Left cardiac atrium (tissue), 4 donors: ENCODE measurements around the gene RELL2. TPM values are rescaled to one million over a fixed set of nuclear protein-coding genes. Genes with fewer than 3 reads are reported as not detected.

Experiments
- ATAC-seq, 2 donors: fragments of 200-7000 bp; cut with Tn5 transposase; one replicate each; pipeline ENCODE4 v1.9.1; 2020; ENCODE audit warnings: mild to moderate bottlenecking in 2 of 2, moderate library complexity in 2 of 2
- DNase-seq: peaks from one replicate; pipeline ENCODE4 v3.0.0-alpha.2; 2020
- intact Hi-C, 2 donors: fragments of 100-400 bp; cut with DNase I; formaldehyde crosslinking; loops; one replicate each; pipeline versions ENCODE4 v1.14.1 to v1.15.1; 2022 to 2023
- total RNA-seq, 2 donors: library from RNA; stranded (reverse); fragmentation: NEBNext Ultra II Directional; extraction: Animal tissue kit (Norgen Biotek cat#: 25700); gene quantifications; one replicate each; pipeline ENCODE4 v1.2.1, GENCODE V29; 2021
- donor health status: DM: no; HTN: yes; CAD: no.
- donor health status: DM: no; HTN: yes; CAD: no; lungs with severe emphysema.
- donor health status: DM: yes; HTN: yes; CAD: no.
- donor health status: Dilated cardiomyopathy.

Gene RELL2
- total RNA-seq, 2 donors from 2014 or later, result 1.4 to 1.6 TPM

GRCh38 chr5:141617682-141618029 lies 19.1 kb upstream of the RELL2 start:
- DNase-seq, result no peak
- intact Hi-C loops, result loop anchor here in 1 of 2 donors (2.0 kb wide), 1 partner anchor 25 kb away; no protein-coding TSS in a partner anchor
- ATAC-seq, result no peak

- ATAC-seq, result peak; percentile 47 to 54
- intact Hi-C loops, result loop anchor here in 1 of 2 donors (2.0 kb wide), 1 partner anchor 25 kb away; no protein-coding TSS in a partner anchor
- DNase-seq, result peak; percentile 34
Observed at GRCh38 chr5:141618030-141618803, 18.6 kb upstream of the RELL2 start.

GRCh38 chr5:141618804-141619554 lies 17.8 kb upstream of the RELL2 start, which contains the start of gene DIAPH1:
TSS of gene DIAPH1 (minus strand) at chr5:141619000. CDS start at chr5:141618914, 86 bp downstream.
- intact Hi-C loops, result loop anchor here in 1 of 2 donors (2.0 kb wide), 1 partner anchor 26 kb away; no protein-coding TSS in a partner anchor
- peak; percentile 98 for DNase-seq
- peak; percentile 96 to 97 for ATAC-seq

DNA sequence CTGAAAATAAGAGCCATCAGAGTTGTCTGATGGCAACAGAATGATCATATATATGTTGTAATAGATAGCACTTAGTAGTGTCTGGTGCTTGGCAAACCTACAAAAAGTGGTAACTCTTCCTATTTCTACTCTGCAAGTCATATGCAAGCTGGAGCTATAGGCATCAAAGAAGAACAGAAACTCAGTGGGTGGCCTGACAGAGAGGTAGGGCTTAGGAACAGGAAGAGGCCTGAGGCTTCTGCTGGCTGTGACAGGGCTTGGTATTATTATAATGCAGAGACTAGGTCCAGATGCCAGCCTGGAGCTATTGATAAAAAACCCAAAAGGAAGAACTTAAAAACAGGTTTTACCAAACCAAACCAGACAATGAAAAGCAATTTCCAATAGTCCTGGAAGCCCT lies 13.6 kb upstream of the RELL2 start:
- DNase-seq, result no peak
- intact Hi-C loops, result no loop called here

DNA sequence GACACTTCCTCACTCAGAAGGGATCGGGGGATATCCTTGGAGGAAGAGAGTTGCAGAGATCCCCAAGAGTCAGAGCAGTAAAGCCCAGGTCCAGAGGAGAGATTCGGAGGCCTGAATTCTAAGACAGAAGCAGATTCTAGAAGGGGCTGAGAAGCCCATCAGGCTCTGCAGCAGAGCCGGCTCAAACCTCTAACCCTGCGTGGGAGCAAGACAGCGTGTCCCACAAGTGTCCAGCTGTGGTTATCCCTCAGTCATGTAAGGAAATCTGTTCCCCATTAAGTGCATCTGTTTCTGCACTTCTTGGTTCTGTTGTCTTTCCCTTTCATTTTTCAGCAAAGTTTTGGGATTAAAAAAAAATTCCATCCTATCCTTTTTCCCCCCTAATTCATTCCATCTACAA lies 13.2 kb upstream of the RELL2 start:
- ATAC-seq (no peak), DNase-seq (no peak)
- intact Hi-C loops, result no loop called here

More for the DNA sequence above, 13.6 kb upstream of the RELL2 start:
- ATAC-seq, result no peak

DNA sequence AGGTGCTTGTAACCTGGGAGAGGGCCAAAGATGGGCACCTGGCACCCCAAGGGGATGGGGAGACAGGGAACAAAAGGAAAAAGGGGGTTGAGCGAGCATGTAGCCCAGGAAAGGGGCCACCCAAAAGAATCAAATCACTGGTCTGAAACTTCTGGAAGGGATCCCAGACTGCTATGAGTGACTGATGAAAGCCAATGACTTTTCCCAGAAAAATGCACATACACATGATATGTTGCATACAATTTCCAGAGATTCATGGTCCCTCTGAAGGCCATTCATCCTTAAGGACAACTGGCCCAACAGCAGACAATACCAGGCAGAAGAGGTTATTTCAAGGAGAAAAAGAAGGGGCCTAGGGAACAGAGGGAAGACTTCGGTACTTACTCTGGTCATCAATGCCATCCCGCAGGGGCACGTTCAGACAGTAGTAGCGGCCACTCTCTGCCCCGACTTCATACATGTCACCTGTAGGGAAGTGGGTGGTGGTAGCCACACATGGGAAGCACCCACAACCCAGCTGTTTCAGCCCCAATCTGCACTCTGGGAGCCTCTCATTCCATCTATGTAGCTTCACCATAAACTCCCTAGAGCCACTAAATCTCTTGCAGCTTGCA lies 8.5 kb upstream of the RELL2 start:
- intact Hi-C loops, result no loop called here
- ATAC-seq, result no peak
- no peak for DNase-seq

GRCh38 chr5:141630570-141631140 lies 6.1 kb upstream of the RELL2 start:
- ATAC-seq (no peak), DNase-seq (no peak)
- intact Hi-C loops, result no loop called here

DNA sequence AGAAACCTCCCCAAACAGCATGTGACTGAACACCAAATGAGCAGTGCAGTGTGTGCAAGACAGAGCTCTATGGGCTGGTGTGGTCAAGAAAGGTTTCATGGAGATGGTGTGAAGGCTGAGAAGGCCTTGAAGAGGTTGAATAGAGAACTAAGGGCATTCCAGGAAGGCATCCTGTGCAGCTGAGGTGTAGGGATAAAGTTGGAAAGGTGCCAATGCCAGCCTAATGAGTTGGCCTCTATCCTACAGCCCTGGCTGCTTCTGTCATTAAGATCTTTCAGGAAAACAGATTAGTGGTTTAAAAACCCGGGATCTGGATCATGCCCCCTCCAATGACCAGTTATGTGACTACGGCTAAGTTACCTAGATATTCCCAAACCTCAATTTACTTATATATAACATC lies 4.1 kb upstream of the RELL2 start:
- DNase-seq (no peak), ATAC-seq (no peak)
- intact Hi-C loops, result no loop called here

DNA sequence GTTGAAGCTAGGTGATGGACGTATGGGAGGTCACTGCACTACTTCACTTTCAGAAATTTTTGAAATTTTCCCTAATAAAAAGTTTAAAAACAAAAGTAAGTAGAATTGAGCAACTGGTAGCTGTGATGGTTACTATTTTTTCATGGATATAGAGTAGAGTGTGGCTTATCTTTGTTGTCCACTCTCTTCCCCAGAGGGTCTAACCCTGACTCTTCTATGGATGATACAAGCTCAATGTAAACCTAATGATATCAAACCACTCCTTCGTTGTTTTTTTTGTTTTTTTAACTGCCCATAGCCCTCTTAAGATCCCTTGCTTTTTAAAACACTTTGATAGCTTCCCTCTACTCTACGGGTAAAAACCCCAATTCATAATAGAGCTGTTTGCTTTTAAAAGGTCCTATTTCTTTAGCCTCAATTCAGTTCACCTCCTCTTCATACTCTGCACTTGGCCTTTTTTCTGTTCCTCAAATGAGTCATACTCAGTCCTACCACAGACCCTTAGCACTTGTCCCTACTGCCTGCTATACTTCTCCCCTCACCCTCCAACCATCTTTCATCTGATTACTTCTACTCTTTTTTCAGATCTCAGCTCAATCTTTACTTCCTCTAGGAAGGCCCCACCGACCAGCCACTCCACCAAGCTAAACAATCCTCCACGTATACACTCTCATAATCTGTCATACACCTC lies 2.8 kb upstream of the RELL2 start:
- ATAC-seq (no peak), DNase-seq (no peak)
- intact Hi-C loops, result no loop called here

- intact Hi-C loops, result no loop called here
- no peak for ATAC-seq
- no peak for DNase-seq
Observed at GRCh38 chr5:141634720-141635119, 2.1 kb upstream of the RELL2 start.

GRCh38 chr5:141635646-141636045 lies 1.2 kb upstream of the RELL2 start:
- ATAC-seq (no peak), DNase-seq (no peak)
- intact Hi-C loops, result no loop called here

GRCh38 chr5:141636106-141636412 lies 738 bp upstream of the RELL2 start:
- DNase-seq (no peak), ATAC-seq (no peak)
- intact Hi-C loops, result no loop called here

DNA sequence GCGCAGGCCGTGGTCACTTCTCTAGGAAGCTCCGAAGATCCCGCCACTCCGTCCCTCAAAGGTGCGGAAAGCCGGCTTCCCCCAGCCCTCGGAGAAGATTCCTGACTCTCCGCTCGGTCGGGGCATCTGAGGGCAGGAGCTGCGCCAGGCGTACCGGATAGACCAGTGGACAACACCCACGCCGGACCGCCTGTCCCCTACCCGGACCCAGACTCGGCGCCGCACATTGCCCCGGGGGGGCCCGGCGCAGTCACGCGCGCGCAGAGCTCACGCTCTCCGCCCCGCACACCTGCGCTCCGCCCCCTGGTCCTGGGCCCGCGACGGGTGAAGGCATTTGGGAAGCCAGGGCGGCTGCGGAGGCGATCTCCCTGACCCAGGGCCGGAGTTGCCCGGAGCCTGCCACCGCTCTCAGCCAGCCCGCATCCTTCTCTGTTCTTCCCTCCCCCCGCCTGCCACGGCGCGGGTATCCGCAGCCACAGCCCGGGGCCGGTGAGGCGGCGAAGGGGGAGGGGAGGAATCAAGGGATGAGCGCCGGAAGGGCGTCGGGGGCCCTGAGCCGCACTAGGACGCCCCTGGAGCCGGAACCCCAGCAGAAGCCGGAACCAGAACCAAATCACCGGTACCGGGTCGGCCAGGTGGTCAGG lies 448 bp downstream of the RELL2 start:
- intact Hi-C loops, result no loop called here
- DNase-seq (no peak), ATAC-seq (peak; percentile 18 to 36)

GRCh38 chr5:141637767-141638419 lies 1.1 kb downstream of the RELL2 start:
- ATAC-seq (peak; percentile 47 to 50), DNase-seq (peak; percentile 75)
- intact Hi-C loops, result no loop called here

- ATAC-seq (no peak), DNase-seq (no peak)
- intact Hi-C loops, result no loop called here
Observed at GRCh38 chr5:141638771-141639170, 2.0 kb downstream of the RELL2 start.

DNA sequence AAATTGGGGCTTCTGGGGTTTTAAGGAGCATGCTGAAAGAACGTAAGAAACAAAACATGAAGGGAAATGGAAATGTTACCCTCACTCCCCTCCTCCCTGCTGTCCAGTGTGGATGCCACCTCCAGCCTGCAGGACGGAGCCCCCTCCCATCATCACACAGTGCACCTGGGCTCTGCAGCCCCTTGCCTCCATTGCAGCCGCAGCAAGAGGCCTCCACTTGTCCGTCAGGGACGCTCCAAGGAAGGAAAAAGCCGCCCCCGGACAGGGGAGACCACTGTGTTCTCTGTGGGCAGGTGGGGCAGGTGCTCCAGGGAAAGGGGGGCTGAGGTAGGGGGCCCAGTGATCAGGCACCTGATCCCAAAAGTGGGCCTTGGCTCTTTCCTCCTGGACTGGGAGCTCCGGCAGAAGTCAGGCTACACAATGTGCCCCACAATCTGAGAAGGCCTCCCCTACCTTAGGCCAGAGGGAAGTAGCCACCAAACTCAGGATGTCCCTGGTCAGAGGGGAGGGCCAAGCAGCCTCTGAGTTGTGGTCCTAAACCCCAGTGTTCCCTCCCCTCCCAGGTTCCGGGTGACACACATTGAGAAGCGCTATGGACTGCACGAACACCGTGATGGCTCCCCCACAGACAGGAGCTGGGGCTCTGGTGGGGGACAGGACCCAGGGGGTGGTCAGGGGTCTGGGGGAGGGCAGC lies 2.7 kb downstream of the RELL2 start:
- ATAC-seq (no peak), DNase-seq (no peak)
- intact Hi-C loops, result no loop called here

DNA sequence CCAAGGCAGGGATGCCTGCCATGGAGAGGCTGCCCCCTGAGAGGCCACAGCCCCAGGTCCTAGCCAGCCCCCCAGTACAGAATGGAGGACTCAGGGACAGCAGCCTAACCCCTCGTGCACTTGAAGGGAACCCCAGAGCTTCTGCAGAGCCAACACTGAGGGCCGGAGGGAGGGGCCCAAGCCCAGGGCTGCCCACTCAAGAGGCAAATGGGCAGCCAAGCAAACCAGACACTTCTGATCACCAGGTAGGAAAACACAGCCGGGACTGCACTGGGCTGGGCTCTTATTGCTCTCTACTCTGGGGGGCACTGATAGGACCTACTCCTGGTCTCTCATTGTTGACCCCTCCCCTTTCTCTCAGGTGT lies 3.2 kb downstream of the RELL2 start:
- ATAC-seq, result no peak
- intact Hi-C loops, result no loop called here

DNA sequence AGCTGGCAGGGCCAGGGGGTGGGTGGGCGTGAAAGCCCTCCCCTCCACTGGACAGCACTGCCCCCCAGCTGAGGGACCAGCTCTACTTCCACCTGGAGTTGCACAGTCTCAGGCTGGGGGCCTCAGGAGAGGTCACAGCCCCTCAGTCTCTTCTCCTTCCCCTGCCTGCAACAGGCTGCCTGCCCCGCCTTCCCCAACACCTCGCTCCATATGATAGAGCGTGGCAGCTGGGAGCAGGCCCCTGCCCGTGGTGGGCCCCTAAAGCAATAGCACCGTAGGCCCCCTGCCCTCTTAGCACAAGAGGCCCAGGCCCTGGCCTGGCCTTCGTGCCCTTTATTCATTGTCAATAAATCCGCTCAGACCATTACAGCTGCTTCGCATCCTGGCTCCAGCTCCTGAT lies 3.9 kb downstream of the RELL2 start:
- intact Hi-C loops, result no loop called here
- ATAC-seq (no peak), DNase-seq (no peak)

More for the DNA sequence above, 3.2 kb downstream of the RELL2 start:
- DNase-seq, result no peak
